Measurements from ENCODE around the gene RASSF7. TPM values are rescaled to one million over a fixed set of nuclear protein-coding genes. Genes with fewer than 3 reads are reported as not detected.

RASSF7 gene
- total and polyA plus RNA-seq, 2 donors (not counting 1 experiment from before 2014, with no cell fraction given), result 29.8 to 89.3 TPM

GRCh38 chr11:526192-526591 lies 34.6 kb upstream of the RASSF7 start:
- H3K27ac ChIP-seq (ENCODE audit: low read length in 2 of 2), result no peak overlapping the region
- Mint-ChIP-seq H3K4me1 (no peaks in the 10 kb centered on the region), H3K9me3 (ENCODE audit: insufficient read depth) (no peaks in the 10 kb centered on the region), H3K27me3 (no peaks in the 10 kb centered on the region), H3K27ac (no peak overlapping the region), H3K4me3 (no peak overlapping the region)
- no peak overlapping the region for H3K9ac ChIP-seq (ENCODE audit: low read length)
- intact Hi-C loops (cut with micrococcal nuclease), result no loop called here
- H4K20me1 ChIP-seq (ENCODE audit: control insufficient read depth, insufficient read depth, low read length, poor library complexity, severe bottlenecking), result peaks cover 2% of the 10 kb centered on the region
- 88% methylated on average over 16 of the region's 17 CpGs for WGBS (ENCODE audit: insufficient coverage)
- H3K4me2 ChIP-seq (replicated peaks; ENCODE audit: low read depth, low read length, poor library complexity, severe bottlenecking), result no peak overlapping the region
- ATAC-seq (ENCODE audit: low read depth), result no peak
- H3K4me1 ChIP-seq (ENCODE audit: control insufficient read depth in 2 of 2, insufficient read depth in 2 of 2, low read length in 2 of 2), result no peaks in the 10 kb centered on the region
- CTCF ChIA-PET, result no interaction called here
- no peaks in the 10 kb centered on the region for H3K79me2 ChIP-seq (ENCODE audit: control insufficient read depth, insufficient read depth, low read length)
- peaks cover 0 to 3% of the 10 kb centered on the region in 2 experiments for H3K36me3 ChIP-seq (replicated peaks in 1 of 2; ENCODE audit: control extremely low read depth in 1 of 2, control insufficient read depth in 1 of 2, extremely low read depth in 1 of 2, insufficient read depth in 2 of 2, low read length in 1 of 2)
- POLR2A ChIA-PET, result no interaction called here
- H3K27me3 ChIP-seq (replicated peaks in 1 of 4; ENCODE audit: control extremely low read depth in 1 of 4, control insufficient read depth in 3 of 4, insufficient read depth in 4 of 4, low read length in 3 of 4), result no peaks in the 10 kb centered on the region
- H2AFZ ChIP-seq (ENCODE audit: insufficient read depth, low read depth, low read length, poor library complexity, severe bottlenecking), result no peak overlapping the region
- no peak overlapping the region for H3K4me3 ChIP-seq (ENCODE audit: control extremely low read depth in 1 of 5, extremely low read depth in 1 of 5, insufficient read depth in 1 of 5, low read depth in 2 of 5, low read length in 4 of 5)
- TF ChIP-seq CTCF (IDR thresholded peaks at IDR 0.05) (no peak), EZH2 (IDR thresholded peaks at IDR 0.05; ENCODE audit: borderline replicate concordance, insufficient read depth, low read depth, low read length, poor library complexity, severe bottlenecking) (no peak)
- DNase-seq, result peak; percentile 13
- no peaks in the 10 kb centered on the region for H3K9me3 ChIP-seq (ENCODE audit: control extremely low read depth in 1 of 3, control insufficient read depth in 2 of 3, insufficient read depth in 1 of 3, low read length in 2 of 3)

- Histone ChIP-seq H3K4me1 (ENCODE audit: control insufficient read depth in 2 of 2, insufficient read depth in 2 of 2, low read length in 2 of 2) (no peaks in the 10 kb centered on the region), H3K9ac (ENCODE audit: low read length) (no peak overlapping the region), H3K79me2 (ENCODE audit: control insufficient read depth, insufficient read depth, low read length) (no peaks in the 10 kb centered on the region), H3K27me3 (replicated peaks in 1 of 4; ENCODE audit: control extremely low read depth in 1 of 4, control insufficient read depth in 3 of 4, insufficient read depth in 4 of 4, low read length in 3 of 4) (no peaks in the 10 kb centered on the region), H3K27ac (ENCODE audit: low read length in 2 of 2) (no peak overlapping the region), H3K4me3 (ENCODE audit: control extremely low read depth in 1 of 5, extremely low read depth in 1 of 5, insufficient read depth in 1 of 5, low read depth in 2 of 5, low read length in 4 of 5) (no peak overlapping the region), H3K9me3 (ENCODE audit: control extremely low read depth in 1 of 3, control insufficient read depth in 2 of 3, insufficient read depth in 1 of 3, low read length in 2 of 3) (no peaks in the 10 kb centered on the region), H3K4me2 (replicated peaks; ENCODE audit: low read depth, low read length, poor library complexity, severe bottlenecking) (no peak overlapping the region), H3K36me3 (replicated peaks in 1 of 2; ENCODE audit: control extremely low read depth in 1 of 2, control insufficient read depth in 1 of 2, extremely low read depth in 1 of 2, insufficient read depth in 2 of 2, low read length in 1 of 2) (peaks cover 0 to 19% of the 10 kb centered on the region in 2 experiments), H2AFZ (ENCODE audit: insufficient read depth, low read depth, low read length, poor library complexity, severe bottlenecking) (no peak overlapping the region), H4K20me1 (ENCODE audit: control insufficient read depth, insufficient read depth, low read length, poor library complexity, severe bottlenecking) (peaks cover 21% of the 10 kb centered on the region)
- Mint-ChIP-seq H3K27me3 (no peaks in the 10 kb centered on the region), H3K27ac (no peak overlapping the region), H3K4me3 (no peak overlapping the region), H3K9me3 (ENCODE audit: insufficient read depth) (no peaks in the 10 kb centered on the region), H3K4me1 (no peaks in the 10 kb centered on the region)
- no peak for TF ChIP-seq EZH2 (IDR thresholded peaks at IDR 0.05; ENCODE audit: borderline replicate concordance, insufficient read depth, low read depth, low read length, poor library complexity, severe bottlenecking)
- ATAC-seq (ENCODE audit: low read depth), result no peak
- WGBS (ENCODE audit: insufficient coverage), result 94% methylated on average over 29 of the region's 30 CpGs
- intact Hi-C loops (cut with micrococcal nuclease), result no loop called here
- ChIA-PET CTCF (no interaction called here), POLR2A (interaction anchor here (0.6 kb wide), 2 partner anchors 221 to 287 kb away, joined by 4 to 6 read pairs; no protein-coding TSS in a partner anchor)
- peak; percentile 9 for DNase-seq
These were observed 32.5 kb upstream of the RASSF7 start for GRCh38 chr11:528166-528814.

Measured in B cell (primary cell).